ENCODE measurements around the gene LZTS2.

The LZTS2 gene

GRCh38 chr10:100979791-100980272, 19.8 kb upstream of the LZTS2 start:
- DNase-seq, result no peak

GRCh38 chr10:100980311-100980710, 19.3 kb upstream of the LZTS2 start:
- no peak for DNase-seq

DNA sequence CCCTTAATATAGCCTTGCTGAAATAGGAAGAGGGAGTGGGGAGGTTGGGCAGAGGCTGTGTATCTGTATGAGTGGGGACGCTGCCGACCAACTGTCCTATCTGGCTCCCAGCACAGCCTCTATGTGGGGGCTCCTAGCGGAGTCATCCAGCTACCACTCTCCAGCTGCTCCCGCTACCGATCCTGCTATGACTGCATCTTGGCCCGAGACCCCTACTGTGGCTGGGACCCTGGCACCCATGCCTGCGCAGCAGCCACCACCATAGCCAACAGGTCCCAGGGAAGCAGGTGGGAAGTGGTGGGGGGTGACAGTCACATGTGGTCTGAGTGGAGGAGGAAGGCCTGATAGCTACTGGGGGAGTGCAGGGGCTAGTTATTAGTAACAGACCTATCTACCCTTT, 18.9 kb upstream of the LZTS2 start:
- no peak for DNase-seq

GRCh38 chr10:100981178-100981772, 18.3 kb upstream of the LZTS2 start:
- DNase-seq, result no peak

GRCh38 chr10:100982916-100983830, 16.4 kb upstream of the LZTS2 start:
- no peak for DNase-seq

DNA sequence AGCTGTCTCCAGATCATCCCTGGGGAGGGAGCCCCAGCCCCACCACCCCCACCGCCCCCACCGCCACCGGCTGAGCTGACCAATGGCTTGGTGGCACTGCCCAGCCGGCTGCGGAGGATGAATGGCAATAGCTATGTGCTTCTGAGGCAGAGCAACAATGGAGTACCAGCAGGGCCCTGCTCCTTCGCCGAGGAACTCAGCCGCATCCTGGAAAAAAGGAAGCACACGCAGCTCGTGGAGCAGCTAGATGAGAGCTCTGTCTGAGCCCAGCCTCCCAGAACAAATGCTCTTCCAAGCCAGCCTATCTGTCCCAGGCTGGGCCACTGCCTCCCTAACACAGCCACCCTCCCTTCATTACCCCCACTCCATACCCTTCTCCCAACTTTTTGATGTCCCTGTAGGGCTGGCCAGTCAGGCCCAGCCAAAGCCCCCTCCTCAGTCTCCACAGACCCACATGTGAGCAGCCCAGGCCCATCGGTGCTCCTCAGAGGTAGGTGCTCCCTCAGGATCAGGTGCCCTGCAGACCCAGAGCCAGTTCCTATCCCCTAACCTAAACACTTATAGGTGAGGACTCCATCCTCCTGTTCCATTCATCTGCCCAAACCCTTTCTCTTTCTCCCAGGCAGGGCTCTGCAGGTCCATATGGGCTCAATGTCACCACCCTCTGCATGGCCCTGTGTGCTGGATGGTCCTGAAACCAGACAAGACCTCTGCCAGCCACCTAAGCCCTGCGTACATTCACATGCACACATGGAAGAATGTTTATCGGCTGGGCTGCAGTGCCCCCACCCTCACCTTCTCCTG, 15.5 kb upstream of the LZTS2 start:
- no peak for DNase-seq

DNA sequence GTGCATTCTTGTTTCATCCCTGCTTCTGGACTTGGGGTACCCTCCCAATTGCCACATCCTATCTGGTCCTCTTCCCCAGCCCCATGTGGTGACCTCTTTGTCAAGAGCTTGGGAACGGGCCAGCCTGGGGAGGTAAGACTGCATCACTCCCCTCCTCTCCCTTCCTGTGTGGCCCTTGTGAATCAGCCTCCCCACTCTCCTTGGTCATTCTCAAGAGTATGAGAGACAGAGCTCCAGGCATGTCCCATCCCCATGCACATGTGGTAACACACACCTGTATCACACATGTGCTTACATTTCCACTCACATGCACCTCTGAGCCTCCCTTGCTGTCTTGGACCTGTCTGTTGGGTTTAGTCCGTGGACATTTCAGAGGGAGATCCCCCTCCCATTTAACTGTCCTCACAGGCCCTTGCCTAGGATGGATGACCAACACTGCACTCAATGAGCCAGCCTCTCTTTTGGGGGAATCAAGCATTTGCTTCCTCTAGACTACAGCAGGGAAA, 14.9 kb upstream of the LZTS2 start:
- DNase-seq, result no peak

DNA sequence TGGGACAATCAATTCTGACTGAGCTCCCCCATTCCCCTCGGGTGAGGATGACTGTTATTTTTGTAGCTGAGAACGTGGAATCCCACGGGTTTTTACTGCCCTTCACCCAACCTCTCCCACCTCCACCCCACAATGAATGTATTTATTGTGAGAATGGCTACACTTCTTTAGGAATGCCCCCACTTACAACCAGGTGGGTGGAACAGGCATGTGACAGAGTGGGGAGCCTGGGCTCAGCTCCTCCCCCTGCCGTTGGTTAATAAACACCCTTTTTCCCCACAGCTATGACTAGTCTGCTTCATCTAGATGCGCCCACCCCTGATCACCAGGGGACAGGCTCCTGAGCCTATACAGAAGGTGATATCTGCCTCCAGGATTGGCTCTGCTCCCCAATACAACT, 14.3 kb upstream of the LZTS2 start:
- DNase-seq, result no peak

DNA sequence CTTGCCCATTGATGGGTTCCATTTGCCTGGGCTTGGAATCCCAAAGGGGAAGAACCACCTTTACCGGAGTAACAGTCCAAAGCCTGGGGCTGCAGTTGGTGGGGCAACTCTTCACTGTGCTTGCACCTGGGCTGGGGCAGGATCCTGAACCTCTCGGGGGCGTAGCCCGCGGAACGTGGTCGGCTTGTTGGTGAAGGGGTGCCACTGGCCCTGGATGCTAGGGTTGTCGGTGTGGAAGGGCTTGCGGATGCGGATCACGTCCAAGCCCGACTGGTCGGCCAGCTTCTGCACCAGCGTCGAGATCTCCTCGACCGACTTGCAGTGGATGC, 13.0 kb upstream of the LZTS2 start:
- DNase-seq, result no peak

- DNase-seq, result peak; percentile 75
Measured at GRCh38 chr10:100986952-100987684, 12.5 kb upstream of the LZTS2 start, which contains the start of the genes MRPL43 and TWNK. Gene MRPL43 (minus strand): TSS chr10:100987497. CDS start chr10:100987443, 54 bp downstream. Gene TWNK (plus strand): TSS chr10:100987543. CDS start chr10:100988211, 668 bp downstream.

GRCh38 chr10:100987685-100988049, 11.9 kb upstream of the LZTS2 start:
- no peak for DNase-seq

DNA sequence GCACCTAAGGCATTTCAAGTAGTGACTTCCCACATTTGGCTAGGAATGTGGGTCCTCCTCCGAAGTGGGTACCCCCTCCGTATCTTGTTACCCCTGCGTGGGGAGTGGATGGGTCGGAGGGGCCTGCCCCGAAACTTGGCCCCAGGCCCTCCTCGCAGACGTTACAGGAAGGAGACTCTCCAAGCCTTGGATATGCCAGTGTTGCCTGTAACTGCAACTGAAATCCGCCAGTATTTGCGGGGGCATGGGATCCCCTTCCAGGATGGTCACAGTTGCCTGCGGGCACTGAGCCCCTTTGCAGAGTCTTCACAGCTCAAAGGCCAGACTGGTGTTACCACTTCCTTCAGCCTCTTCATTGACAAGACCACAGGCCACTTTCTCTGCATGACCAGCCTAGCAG, 11.4 kb upstream of the LZTS2 start:
- no peak for DNase-seq

- no peak for DNase-seq
Measured at GRCh38 chr10:100989088-100989487, 10.5 kb upstream of the LZTS2 start.

DNA sequence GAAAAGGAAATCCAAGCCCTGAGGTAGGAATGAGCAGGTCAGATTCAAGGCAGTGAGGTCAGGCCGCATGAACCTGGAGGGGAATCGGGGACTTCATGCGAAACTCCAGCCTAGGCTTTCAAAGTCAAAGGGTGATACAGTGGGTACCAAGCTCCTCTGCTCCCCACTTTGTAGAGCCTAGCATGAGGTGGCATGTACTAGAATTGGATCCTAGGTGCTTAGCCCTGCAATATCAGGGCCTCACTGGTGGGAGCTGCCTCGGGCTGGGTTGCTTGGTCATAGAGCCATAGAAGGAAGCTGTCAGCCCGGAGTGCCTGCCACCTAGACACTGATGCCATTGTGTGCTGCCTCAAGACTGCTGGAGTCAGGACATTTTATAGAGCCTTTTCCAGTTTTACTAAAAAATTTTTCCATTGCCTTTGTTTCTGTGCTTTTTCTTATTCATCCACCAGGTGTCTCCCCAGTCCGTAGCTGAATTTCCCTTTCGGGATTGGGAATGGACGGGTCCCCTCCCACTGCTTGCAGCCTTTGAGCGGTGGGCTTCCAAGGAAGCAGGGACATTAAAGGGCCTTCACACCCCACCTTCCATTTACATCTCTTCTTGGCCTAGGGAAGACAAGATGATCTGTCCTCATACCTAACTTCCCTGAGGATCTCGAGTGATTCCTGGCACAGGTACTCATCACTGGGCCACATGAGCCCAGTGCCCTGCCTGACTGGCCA, 5.5 kb upstream of the LZTS2 start:
- no peak for DNase-seq

GRCh38 chr10:100995181-100995580, 4.4 kb upstream of the LZTS2 start:
- DNase-seq, result no peak

DNA sequence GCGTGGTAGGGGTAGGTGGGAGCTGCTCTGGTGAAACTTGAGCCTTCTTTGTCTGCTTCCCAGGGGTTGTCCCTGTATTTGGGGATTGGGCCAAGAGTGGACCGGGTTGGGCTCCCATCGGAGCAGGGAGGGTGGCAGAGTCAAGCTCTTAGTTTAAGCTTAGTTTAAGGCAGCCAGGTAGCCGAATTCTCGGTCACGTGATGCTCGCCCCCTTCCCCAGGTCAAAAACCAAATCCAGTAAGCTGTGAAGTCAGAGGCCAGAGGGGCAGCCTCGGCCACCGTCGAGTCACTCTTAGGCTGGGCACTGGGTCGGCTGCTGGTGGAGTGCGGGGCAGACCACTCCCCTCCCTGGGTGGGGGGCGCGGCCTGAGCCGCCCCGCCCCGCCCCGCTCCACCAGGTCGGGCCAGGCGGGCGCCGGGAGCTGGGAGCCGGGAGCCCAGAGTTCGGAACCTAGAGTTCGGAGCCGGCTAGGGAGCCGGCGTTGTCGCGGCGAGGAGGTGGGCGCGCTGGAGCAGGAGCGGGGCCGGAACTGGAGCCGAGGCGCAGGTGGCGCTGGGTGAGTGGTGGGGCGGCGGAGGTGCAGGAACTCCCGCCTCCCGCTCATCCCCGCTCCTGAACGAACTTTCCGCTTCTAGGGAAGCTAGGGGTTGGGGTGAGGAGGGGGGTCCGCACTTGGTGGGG, 2.8 kb upstream of the LZTS2 start:
- DNase-seq, result no peak

- peak; percentile 78 for DNase-seq
Measured at GRCh38 chr10:100997360-100998182, 2.0 kb upstream of the LZTS2 start.

DNA sequence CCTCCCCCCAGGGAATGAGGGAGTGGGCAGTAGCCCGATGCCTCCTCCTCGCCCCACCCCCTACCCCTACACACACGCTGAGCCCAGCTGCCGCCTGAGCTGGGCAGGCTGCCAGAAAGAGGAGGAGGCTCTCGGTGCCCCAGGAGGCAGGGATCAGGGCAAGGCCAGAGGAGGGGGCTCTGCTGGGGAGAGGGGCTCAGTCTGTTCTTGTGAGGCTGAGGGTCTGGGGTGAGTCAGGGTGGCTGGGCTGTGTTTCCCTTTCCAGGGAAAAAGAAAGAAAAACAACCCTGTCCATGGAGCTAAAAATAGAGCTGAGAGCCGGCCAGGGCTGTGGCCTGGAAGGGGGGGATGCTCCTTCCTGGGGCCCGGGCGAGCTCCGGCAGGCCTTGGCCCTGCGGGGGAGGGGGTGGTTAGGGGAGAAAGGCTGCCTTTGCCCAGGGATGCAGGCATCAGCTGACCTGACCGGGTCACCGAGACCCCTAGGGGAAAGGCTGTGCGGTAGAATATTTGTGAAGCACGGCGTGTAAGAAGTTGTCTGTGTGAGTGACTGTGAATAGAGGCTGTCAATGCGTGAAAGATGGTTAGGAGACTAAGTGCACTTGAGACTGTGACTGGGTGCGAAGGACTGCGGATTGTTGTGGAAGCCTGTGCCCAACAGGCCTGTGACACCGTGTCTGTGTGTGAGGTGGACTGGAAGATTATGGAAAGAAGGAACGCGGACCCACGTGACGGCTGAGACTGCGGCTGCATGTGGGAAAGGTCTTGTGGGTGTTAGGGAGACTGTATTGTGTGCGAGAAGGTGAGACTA, 1.2 kb upstream of the LZTS2 start:
- DNase-seq, result peak; percentile 78

GRCh38 chr10:100998991-100999741, 442 bp upstream of the LZTS2 start:
- peak; percentile 56 for DNase-seq

All from HCEC 1CT (cell line).